GM21576 (cell line): ENCODE measurements around the gene CBX6.

Experiments used
- ATAC-seq: cut with Tn5 transposase; IDR thresholded peaks from one replicate; pipeline ENCODE4 v1.9.1; 2021; ENCODE audit warnings: mild to moderate bottlenecking, moderate library complexity; ENCODE audit not compliant: unreplicated experiment

Gene CBX6

GRCh38 chr22:38823076-38823475 is 48.9 kb downstream of the CBX6 start:
- no peak for ATAC-seq

GRCh38 chr22:38820020-38820419 is 52.0 kb downstream of the CBX6 start:
- no peak for ATAC-seq

- no peak for ATAC-seq
These were observed 52.6 kb downstream of the CBX6 start for GRCh38 chr22:38819387-38819940.

GRCh38 chr22:38817196-38817595 is 54.8 kb downstream of the CBX6 start:
- no peak for ATAC-seq

- no peak for ATAC-seq
These were observed 56.2 kb downstream of the CBX6 start for GRCh38 chr22:38815842-38816241.
